ENCODE data around the gene THSD4. TPM values are rescaled to one million over a fixed set of nuclear protein-coding genes. Genes with fewer than 3 reads are reported as not detected.

Gene THSD4
- polyA plus RNA-seq, 1 experiment, result 45.8 TPM

DNA sequence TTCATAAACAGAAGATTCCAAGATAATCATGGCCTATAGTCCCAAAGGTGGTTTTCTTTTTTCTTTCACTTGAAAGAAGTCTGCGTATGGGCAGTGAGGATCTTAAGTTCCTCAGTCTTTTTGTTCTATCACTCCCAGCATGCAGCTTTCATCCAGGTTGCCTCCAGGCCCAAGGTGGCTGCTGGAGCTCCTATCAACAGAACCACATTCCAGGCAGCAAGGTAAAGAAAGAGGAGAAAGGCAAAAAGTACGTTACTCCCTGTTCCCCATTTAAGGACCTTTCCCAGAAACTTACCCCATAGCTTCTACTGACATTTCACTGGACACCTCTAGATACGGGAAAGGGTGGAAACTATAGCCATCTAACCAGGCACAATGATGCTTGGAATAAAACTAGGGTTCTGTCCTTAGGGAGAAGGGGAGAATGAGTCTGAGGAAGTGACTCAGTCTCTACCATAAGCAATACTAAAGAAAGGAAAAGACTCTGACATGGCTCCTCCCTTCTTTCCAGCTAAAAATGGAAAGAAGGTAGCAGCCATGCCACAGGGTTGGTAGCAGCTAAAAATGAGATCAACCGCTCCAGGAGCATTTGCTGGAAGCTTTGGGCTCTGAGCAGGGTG is 381.2 kb downstream of the THSD4 start:
- Histone ChIP-seq H3K27ac (ENCODE audit: low read depth, low read length) (no peak overlapping the region), H3K9me3 (ENCODE audit: control insufficient read depth, insufficient read depth, low read length) (no peaks in the 10 kb centered on the region; the same call in 1 of the 2 replicates), H3K4me3 (ENCODE audit: low read depth, low read length) (no peak overlapping the region), H3K27me3 (ENCODE audit: control insufficient read depth, insufficient read depth, low read length) (no peaks in the 10 kb centered on the region)
- TF ChIP-seq, protein P1, sequence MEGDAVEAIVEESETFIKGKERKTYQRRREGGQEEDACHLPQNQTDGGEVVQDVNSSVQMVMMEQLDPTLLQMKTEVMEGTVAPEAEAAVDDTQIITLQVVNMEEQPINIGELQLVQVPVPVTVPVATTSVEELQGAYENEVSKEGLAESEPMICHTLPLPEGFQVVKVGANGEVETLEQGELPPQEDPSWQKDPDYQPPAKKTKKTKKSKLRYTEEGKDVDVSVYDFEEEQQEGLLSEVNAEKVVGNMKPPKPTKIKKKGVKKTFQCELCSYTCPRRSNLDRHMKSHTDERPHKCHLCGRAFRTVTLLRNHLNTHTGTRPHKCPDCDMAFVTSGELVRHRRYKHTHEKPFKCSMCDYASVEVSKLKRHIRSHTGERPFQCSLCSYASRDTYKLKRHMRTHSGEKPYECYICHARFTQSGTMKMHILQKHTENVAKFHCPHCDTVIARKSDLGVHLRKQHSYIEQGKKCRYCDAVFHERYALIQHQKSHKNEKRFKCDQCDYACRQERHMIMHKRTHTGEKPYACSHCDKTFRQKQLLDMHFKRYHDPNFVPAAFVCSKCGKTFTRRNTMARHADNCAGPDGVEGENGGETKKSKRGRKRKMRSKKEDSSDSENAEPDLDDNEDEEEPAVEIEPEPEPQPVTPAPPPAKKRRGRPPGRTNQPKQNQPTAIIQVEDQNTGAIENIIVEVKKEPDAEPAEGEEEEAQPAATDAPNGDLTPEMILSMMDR (IDR thresholded peaks at IDR 0.05; ENCODE audit: low read depth, low read length), result no peak
- ChIA-PET POLR2A (no interaction called here), CTCF (interaction anchor here (0.6 kb wide), 1 partner anchor 247 kb away, joined by 3 read pairs; no protein-coding TSS in a partner anchor)
- no peak for DNase-seq (ENCODE audit: low read depth, low spot score)

DNA sequence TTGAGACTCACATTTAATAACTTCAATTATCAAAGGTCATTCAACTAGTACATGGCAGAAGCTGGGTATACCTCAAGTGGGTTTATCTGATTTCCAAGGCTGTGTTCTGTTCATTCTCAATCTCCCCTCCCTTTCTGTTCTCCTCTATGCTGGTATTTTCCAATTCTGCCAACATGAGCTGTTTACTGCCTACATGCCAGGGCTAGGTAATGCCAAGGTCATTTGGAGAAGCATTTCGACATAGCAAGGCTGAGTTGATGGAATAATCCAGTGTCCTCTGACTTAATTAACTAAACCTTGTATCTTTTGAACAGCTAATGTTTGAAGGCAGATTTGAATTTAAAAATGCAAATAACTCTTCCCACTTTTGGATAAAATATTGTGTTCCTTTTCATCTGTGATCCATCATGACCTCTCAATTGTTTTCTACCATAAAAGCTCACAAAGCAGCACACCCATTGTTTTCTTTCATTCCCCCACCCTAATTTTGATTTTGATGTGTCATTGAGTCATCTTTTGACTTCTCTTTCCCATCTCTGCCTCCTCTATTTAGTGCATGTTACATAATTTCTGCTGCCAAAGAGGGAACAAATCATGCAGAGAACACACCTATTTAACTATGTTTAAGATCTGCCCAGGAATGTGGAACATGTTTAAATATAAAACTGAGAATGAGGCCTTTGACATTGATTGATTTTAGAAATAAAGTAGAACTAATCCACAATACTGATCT is 386.2 kb downstream of the THSD4 start:
- H3K4me3 ChIP-seq (ENCODE audit: low read depth, low read length), result no peak overlapping the region
- DNase-seq (ENCODE audit: low read depth, low spot score), result no peak
- ChIA-PET CTCF (interaction anchor here (0.6 kb wide), 1 partner anchor 199 kb away, joined by 3 read pairs; no protein-coding TSS in a partner anchor), POLR2A (no interaction called here)
- H3K27me3 ChIP-seq (ENCODE audit: control insufficient read depth, insufficient read depth, low read length), result no peaks in the 10 kb centered on the region
- TF ChIP-seq, protein P1 (IDR thresholded peaks at IDR 0.05; ENCODE audit: low read depth, low read length), result no peak
- no peak overlapping the region for H3K27ac ChIP-seq (ENCODE audit: low read depth, low read length)
- H3K9me3 ChIP-seq (ENCODE audit: control insufficient read depth, insufficient read depth, low read length), result no peaks in the 10 kb centered on the region

DNA sequence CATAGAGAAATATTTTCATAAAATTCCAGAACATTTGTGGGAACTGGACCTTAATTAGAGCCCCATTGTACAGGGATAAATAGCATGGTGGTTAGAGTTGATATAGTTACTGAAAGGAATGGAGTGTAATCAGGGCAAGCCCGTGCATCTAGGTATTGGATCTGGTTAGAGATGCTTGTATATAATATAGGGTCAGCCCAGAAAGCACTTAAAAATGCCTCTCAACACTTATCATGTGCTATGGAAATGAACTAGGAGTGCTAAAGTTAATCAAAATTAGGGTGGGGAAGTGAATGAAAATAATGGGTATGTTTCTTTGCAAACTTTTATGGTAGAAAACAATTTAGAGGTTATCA is 386.8 kb downstream of the THSD4 start:
- no peak for DNase-seq (ENCODE audit: low read depth, low spot score)
- POLR2A ChIA-PET, result no interaction called here
- CTCF ChIA-PET, result interaction anchor here (0.6 kb wide), 1 partner anchor 200 kb away, joined by 3 read pairs; no protein-coding TSS in a partner anchor
- Histone ChIP-seq H3K9me3 (ENCODE audit: control insufficient read depth, insufficient read depth, low read length) (no peaks in the 10 kb centered on the region), H3K4me3 (ENCODE audit: low read depth, low read length) (no peak overlapping the region), H3K27ac (ENCODE audit: low read depth, low read length) (no peak overlapping the region), H3K27me3 (ENCODE audit: control insufficient read depth, insufficient read depth, low read length) (no peaks in the 10 kb centered on the region)
- TF ChIP-seq, protein P1 (IDR thresholded peaks at IDR 0.05; ENCODE audit: low read depth, low read length), result no peak

DNA sequence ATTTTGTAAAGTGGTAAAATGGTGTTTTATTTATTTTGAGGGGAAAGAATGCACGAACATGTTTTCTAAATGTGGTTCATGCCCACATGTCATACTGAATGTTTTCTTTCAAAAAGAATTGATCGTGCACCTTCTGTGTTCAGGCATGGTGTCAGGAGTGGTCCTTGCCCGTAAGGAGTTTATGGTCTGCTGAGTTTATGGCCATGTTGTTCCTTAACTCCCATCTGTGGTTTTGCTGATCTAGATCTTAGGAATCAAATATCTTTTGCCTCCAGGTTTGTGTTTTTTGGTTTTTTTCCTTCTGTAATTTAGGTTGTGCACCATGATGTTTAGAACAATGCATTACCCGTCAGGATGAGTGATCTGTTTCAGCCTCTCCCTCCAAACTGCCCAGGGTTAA is 390.7 kb downstream of the THSD4 start:
- Histone ChIP-seq H3K9me3 (ENCODE audit: control insufficient read depth, insufficient read depth, low read length) (no peaks in the 10 kb centered on the region), H3K27ac (ENCODE audit: low read depth, low read length) (no peak overlapping the region), H3K27me3 (ENCODE audit: control insufficient read depth, insufficient read depth, low read length) (no peaks in the 10 kb centered on the region), H3K4me3 (ENCODE audit: low read depth, low read length) (no peak overlapping the region)
- ChIA-PET POLR2A (no interaction called here), CTCF (no interaction called here)
- DNase-seq (ENCODE audit: low read depth, low spot score), result no peak
- TF ChIP-seq, protein P1 (IDR thresholded peaks at IDR 0.05; ENCODE audit: low read depth, low read length), result no peak

DNA sequence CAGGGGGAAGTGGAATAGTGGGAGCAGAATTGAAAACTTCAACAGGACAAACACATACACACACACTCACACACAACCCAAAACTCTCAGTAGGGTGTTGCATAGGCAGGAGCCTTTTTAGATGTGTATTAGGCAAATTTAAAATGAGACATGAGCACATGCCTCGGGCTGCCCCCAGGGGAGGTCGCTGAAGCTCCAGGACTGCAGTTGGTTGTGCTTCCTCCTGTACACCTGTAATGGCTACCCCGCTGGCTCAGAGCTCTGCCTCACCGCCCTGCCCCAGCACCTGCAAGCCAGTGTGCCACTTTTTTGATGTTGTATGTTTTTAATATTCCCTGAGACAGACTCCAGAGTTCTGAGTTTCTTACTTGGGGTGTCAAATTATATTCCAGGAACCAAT is 391.7 kb downstream of the THSD4 start:
- H3K27ac ChIP-seq (ENCODE audit: low read depth, low read length), result no peak overlapping the region
- POLR2A ChIA-PET, result no interaction called here
- DNase-seq (ENCODE audit: low read depth, low spot score), result no peak
- CTCF ChIA-PET, result interaction anchor here (0.5 kb wide), 1 partner anchor 973 kb away, joined by 3 read pairs; no protein-coding TSS in a partner anchor
- no peaks in the 10 kb centered on the region for H3K9me3 ChIP-seq (ENCODE audit: control insufficient read depth, insufficient read depth, low read length)
- no peaks in the 10 kb centered on the region for H3K27me3 ChIP-seq (ENCODE audit: control insufficient read depth, insufficient read depth, low read length)
- TF ChIP-seq, protein P1 (IDR thresholded peaks at IDR 0.05; ENCODE audit: low read depth, low read length), result no peak
- H3K4me3 ChIP-seq (ENCODE audit: low read depth, low read length), result no peak overlapping the region

Data from AG04450 (cell line).